PFSK-1 (cell line): Measurements from ENCODE around the gene DNAH17.

Experiments used
- POLR2AphosphoS5 ChIP-seq: IDR thresholded peaks from 2 replicates; pipeline ENCODE4 v1.6.1; 2012; ENCODE audit warnings: low read depth, mild to moderate bottlenecking, control low read depth, low read length, moderate library complexity
- REST ChIP-seq, 2 experiments: IDR thresholded peaks; 2 replicates each; pipeline versions ENCODE4 v1.6.1 to v1.8.0; 2011 to 2012; ENCODE audit warnings: low read depth in 2 of 2, low read length in 2 of 2, control low read depth in 1 of 2, inconsistent platforms in 1 of 2, mild to moderate bottlenecking in 1 of 2, moderate library complexity in 1 of 2; ENCODE audit not compliant: insufficient read depth in 1 of 2

- TF ChIP-seq POLR2AphosphoS5 (no peak), REST (IDR thresholded peaks at IDR 0.05; ENCODE audit: insufficient read depth in 1 of 2, low read depth in 2 of 2, low read length in 2 of 2) (no peak)
Observed at GRCh38 chr17:78395155-78395554, 182.0 kb downstream of the DNAH17 start.
